A549 treated with Hydrocortisone at 1 μM for 4 hours (cell line): ENCODE measurements around the gene PAGE3. TPM values are rescaled to one million over a fixed set of nuclear protein-coding genes. Genes with fewer than 3 reads are reported as not detected.

Experiments
- total RNA-seq: library from RNA; stranded (reverse); fragments of 200-300 nt; extraction: Qiagen RNA extraction; gene quantifications from 5 replicates; pipeline ENCODE4 v1.2.3, GENCODE V29; 2022

PAGE3 gene, protein sequence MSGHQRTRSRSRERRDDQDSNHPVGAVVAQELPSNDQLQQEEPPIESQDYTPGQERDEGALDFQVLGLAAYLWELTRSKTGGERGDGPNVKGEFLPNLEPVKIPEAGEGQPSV
- not detected in 5 replicates for total RNA-seq

GRCh38 chrX:55264816-55265215 lies at the start of gene PAGE3:
TSS of gene PAGE3 (minus strand) at chrX:55264916. CDS start at chrX:55263903, 1,013 bp downstream.

GRCh38 chrX:55220119-55220794 lies 44.5 kb downstream of the PAGE3 start, which contains the start of gene PAGE5:
TSS of gene PAGE5 (plus strand) at chrX:55220346. CDS start at chrX:55221383, 1,037 bp downstream.

Other genes starting within 250 kb of the PAGE3 start
- not detected in 5 replicates for gene ALAS2, start 233.9 kb downstream of the PAGE3 start, total RNA-seq
- gene PAGE2B, start 189.9 kb downstream of the PAGE3 start, total RNA-seq: not detected in 5 replicates
- not detected in 5 replicates for gene PAGE2, start 175.9 kb downstream of the PAGE3 start, total RNA-seq
- gene PAGE5, start 44.6 kb downstream of the PAGE3 start, total RNA-seq: not detected in 5 replicates
- 6.1 to 7.2 TPM (median 6.5 TPM) in 5 replicates for gene MAGEH1, start 187.2 kb upstream of the PAGE3 start, total RNA-seq
- gene USP51, start 224.9 kb upstream of the PAGE3 start, total RNA-seq: 0.37 to 0.71 TPM (median 0.59 TPM) in 5 replicates